DND-41 (cell line): ENCODE data around the gene MKI67.

Experiments used
- EZH2 ChIP-seq: IDR thresholded peaks from 3 replicates; pipeline ENCODE4 v1.6.1; 2012; ENCODE audit warnings: borderline replicate concordance, low read depth, mild to moderate bottlenecking, moderate library complexity, low read length, inconsistent platforms; ENCODE audit not compliant: severe bottlenecking
- TF ChIP-seq, protein P1 (sequence below): IDR thresholded peaks from 2 replicates; pipeline ENCODE4 v1.5.1; 2012; ENCODE audit warnings: borderline replicate concordance, low read length, moderate library complexity, mild to moderate bottlenecking; ENCODE audit not compliant: poor library complexity, severe bottlenecking; ENCODE audit errors: extremely low read depth

DNA sequence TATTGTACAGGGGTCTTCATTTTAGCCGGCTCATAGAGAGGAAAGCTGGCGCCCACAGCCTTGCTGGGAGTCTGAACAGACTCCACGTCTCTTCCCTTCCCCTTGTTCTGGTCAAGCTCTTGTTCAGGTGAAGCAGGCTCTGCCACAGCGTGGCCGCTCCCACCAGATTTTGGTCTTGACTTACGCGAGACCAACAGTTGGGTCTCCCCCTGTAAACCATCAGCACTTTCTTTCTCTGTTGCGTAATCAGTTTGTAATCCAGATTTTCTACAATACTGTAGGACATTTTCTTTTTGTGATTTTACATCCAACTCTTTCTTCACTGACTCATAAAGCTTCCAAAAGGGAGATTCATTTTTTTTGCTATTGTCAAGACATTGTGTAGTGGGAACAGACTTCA is 10.9 kb downstream of the MKI67 start:
- TF ChIP-seq, protein P1, sequence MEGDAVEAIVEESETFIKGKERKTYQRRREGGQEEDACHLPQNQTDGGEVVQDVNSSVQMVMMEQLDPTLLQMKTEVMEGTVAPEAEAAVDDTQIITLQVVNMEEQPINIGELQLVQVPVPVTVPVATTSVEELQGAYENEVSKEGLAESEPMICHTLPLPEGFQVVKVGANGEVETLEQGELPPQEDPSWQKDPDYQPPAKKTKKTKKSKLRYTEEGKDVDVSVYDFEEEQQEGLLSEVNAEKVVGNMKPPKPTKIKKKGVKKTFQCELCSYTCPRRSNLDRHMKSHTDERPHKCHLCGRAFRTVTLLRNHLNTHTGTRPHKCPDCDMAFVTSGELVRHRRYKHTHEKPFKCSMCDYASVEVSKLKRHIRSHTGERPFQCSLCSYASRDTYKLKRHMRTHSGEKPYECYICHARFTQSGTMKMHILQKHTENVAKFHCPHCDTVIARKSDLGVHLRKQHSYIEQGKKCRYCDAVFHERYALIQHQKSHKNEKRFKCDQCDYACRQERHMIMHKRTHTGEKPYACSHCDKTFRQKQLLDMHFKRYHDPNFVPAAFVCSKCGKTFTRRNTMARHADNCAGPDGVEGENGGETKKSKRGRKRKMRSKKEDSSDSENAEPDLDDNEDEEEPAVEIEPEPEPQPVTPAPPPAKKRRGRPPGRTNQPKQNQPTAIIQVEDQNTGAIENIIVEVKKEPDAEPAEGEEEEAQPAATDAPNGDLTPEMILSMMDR = no peak
- TF ChIP-seq EZH2 = no peak
